Heart right ventricle (tissue), 16 donors: Measurements from ENCODE around the gene VPS13D. TPM values are rescaled to one million over a fixed set of nuclear protein-coding genes. Genes with fewer than 3 reads are reported as not detected.
A peak's percentile ranks its signal among the peaks of the same experiment; 100 is the strongest.
"Not testable (repeated sequence)": the region's sequence is repeated elsewhere in the genome, so short reads cannot be mapped to it uniquely, and the experiment has no call there.

ENCODE experiments used
- ATAC-seq, 8 donors: fragments of 200-7000 bp; cut with Tn5 transposase; one replicate each; pipeline ENCODE4 v1.9.1; 2020; ENCODE audit warnings: mild to moderate bottlenecking in 8 of 8, moderate library complexity in 8 of 8, moderate number of reproducible peaks in 1 of 8
- DNase-seq, 2 donors: peaks; one replicate each; pipeline ENCODE4 v3.0.0-alpha.2; 2020
- H3K27ac ChIP-seq, 10 donors: fragments of 200-600 bp; sonication (generic) in 2 of 10; one replicate each; pipeline versions ENCODE4 v1.5.0 to v1.8.0; 2020 to 2022; ENCODE audit warnings: mild to moderate bottlenecking in 3 of 10
- H3K27me3 ChIP-seq, 7 donors: fragments of 200-600 bp; one replicate each; pipeline ENCODE4 v1.8.0; 2021 to 2022; ENCODE audit warnings: mild to moderate bottlenecking in 2 of 7
- H3K36me3 ChIP-seq, 9 donors: fragments of 200-600 bp; sonication (generic) in 1 of 9; one replicate each; pipeline versions ENCODE4 v1.5.0 to v1.8.0; 2020 to 2022; ENCODE audit warnings: mild to moderate bottlenecking in 2 of 9
- H3K4me1 ChIP-seq, 9 donors: fragments of 200-600 bp; sonication (generic) in 1 of 9; one replicate each; pipeline versions ENCODE4 v1.5.0 to v1.8.0; 2020 to 2022; ENCODE audit warnings: mild to moderate bottlenecking in 4 of 9
- H3K4me3 ChIP-seq, 10 donors: fragments of 200-600 bp; sonication (generic) in 2 of 10; one replicate each; pipeline versions ENCODE4 v1.5.0 to v1.8.0; 2020 to 2022; ENCODE audit warnings: mild to moderate bottlenecking in 7 of 10, moderate library complexity in 2 of 10
- H3K9me3 ChIP-seq, 11 donors: fragments of 200-600 bp in 10 of 11; sonication (generic) in 2 of 11; one replicate each; pipeline versions ENCODE4 v1.5.0 to v1.8.0; 2013 to 2022; ENCODE audit warnings: mild to moderate bottlenecking in 2 of 11, control low read depth in 1 of 11, moderate library complexity in 1 of 11
- CTCF ChIP-seq, 9 donors: fragments of 200-600 bp; sonication (generic) in 2 of 9; IDR thresholded peaks; one replicate each; pipeline versions ENCODE4 v1.5.0 to v1.8.0; 2021 to 2022; ENCODE audit warnings: antibody characterized with exemption in 9 of 9, mild to moderate bottlenecking in 5 of 9, moderate library complexity in 1 of 9
- WGBS, 2 donors: extraction: QIAGEN DNeasy Blood & Tissue Kit; methylation state at CpG; one replicate each; pipeline ENCODE4 v1.1.7; 2013; ENCODE audit warnings: inconsistent platforms in 1 of 2; 5-methylcytosine and 5-hydroxymethylcytosine counted together
- intact Hi-C, 10 donors: fragments of 100-400 bp; cut with DNase I; formaldehyde crosslinking; loops; one replicate each; pipeline versions ENCODE4 v1.11.1 to v1.14.2; 2022
- polyA plus RNA-seq, 2 donors: library from polyadenylated mRNA; stranded (reverse); fragments of 200-250 nt; gene quantifications; one replicate each; pipeline ENCODE4 v1.2.3, GENCODE V29; 2013
- total RNA-seq, 10 donors: library from RNA; stranded (reverse); fragmentation: NEBNext Ultra II Directional in 3 of 10; extraction: Animal tissue kit (Norgen Biotek cat#: 25700) in 3 of 10; gene quantifications; one replicate each; pipeline versions ENCODE4 v1.2.1 to v1.2.4, GENCODE V29; 2021 to 2023
- donor health status: Arrhythmogenic right ventricular cardiomyopathy.
- donor health status: ischemic (EF 13 %, LVEDD 7.1; RV severe dilation, severe dysfunction).
- donor health status: healthy with polysubstance abuse.
- donor health status: DM: no; HTN: yes; CAD: no.
- donor health status: DM: no; HTN: no; CAD: no.
- donor health status: ischemic (EF 25% LVEDD 6.9; RV normal size, moderate dysfunction).
- donor health status: ischemic (EF 25% LVEDD 5.7; RV mildly dilated, moderate dysfunction).
- donor health status: healthy.
- donor health status: DM: yes; HTN: yes; CAD: no.
- donor health status: Ischemic cardiomyopathy.
- donor health status: ischemic (EF 35%, LVEDD 5.7; RV mildly dilated, moderate dysfunction).
- donor health status: nonischemic (EF 11% LVEDD 7.7; RV severe dilation, severe dysfunction).
- donor health status: DM: yes; HTN: yes; CAD: no.
- donor health status: PGD.
- donor health status: ischemic (EF 29% LVEDD 5.4; RV normal size, mild dysfunction).
- donor health status: nonischemic (EF 23%, LVEDD 6.1; RV moderate dilation, normal function).

VPS13D gene
- total and polyA plus RNA-seq, 12 donors, result 36.9 to 161 (median 83.3) TPM

DNA sequence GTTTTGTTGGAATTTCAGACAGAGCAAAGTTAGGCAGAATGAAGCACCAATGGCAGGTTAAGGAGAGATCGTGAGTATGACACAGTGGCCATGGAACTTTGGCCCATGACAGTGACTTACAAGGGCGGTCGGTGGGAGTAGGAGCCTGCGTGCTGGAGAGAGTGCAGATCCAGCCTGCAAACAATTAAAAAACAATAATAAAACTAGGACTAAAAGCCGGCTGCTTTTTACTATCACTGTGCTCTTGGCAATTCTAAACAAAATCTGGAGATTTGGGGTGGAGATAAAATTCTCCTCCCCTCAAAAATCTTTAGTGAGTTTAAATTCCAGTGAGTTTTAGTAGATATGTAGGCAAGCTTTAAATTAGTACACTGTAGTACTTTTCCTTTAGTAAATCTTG is 291.3 kb downstream of the VPS13D start:
- TF ChIP-seq CTCF (IDR thresholded peaks at IDR 0.05), result no peak
- no peak for DNase-seq

DNA sequence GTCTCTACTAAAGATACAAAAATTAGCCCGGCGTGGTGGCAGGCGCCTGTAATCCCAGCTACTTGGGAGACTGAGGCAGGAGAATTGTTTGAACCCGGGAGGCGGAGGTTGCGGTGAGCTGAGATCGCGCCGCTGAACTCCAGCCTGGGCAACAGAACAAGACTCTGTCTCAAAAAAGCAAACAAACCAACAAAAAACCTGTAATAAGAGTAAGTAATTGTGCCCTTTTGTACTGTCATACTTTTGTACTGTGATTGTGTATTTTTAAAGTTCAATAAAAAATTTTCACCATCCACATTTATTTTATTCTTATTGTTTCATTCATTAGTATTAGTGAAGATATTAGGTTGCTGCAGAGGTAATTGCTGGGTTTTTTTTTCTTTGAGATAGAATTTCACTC is 292.9 kb downstream of the VPS13D start:
- DNase-seq, H3K9me3 ChIP-seq, intact Hi-C loops, ATAC-seq, H3K4me3 ChIP-seq, H3K27ac ChIP-seq, H3K27me3 ChIP-seq, H3K36me3 ChIP-seq: not testable (repeated sequence)
- 97% methylated on average over 9 of the region's 9 CpGs for WGBS, 2 donors
- peaks cover 6 to 21% (median 16%) of the 10 kb centered on the region in 9 donors for H3K4me1 ChIP-seq

More for the DNA sequence above, 291.3 kb downstream of the VPS13D start:
- 85 to 88% methylated on average over 5 of the region's 5 CpGs for WGBS, 2 donors
- H3K4me3 ChIP-seq, result no peak overlapping the region
- H3K27me3 ChIP-seq, result no peaks in the 10 kb centered on the region
- H3K4me1 ChIP-seq, result peaks cover 6 to 21% (median 16%) of the 10 kb centered on the region in 9 donors
- no peak for ATAC-seq
- no peaks in the 10 kb centered on the region for H3K9me3 ChIP-seq
- no peak overlapping the region for H3K27ac ChIP-seq
- no peaks in the 10 kb centered on the region for H3K36me3 ChIP-seq
- intact Hi-C loops, result no loop called here

DNA sequence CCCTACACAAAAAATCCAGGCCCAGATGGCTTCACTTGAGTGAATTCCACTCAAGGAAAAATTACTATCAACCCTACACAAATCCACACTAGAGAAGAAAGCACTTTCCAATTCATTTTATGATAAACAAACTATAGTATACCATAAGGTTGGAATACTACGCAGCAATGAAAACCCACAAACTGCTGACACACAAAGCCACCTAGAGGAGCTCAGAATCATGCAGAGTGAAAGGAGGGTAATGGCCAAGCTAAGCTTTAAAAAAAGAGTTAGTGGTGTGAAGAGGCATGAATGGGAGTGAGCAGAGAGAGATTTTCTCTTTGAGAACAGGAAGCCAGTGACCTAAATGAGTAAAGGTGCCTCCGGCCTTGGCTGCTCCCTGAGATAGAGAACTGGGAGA is 294.4 kb downstream of the VPS13D start:
- Histone ChIP-seq H3K4me1 (peaks cover under 1 to 23% (median 10%) of the 10 kb centered on the region in 9 donors), H3K9me3 (no peaks in the 10 kb centered on the region), H3K27ac (no peak overlapping the region), H3K4me3 (no peak overlapping the region), H3K27me3 (no peaks in the 10 kb centered on the region), H3K36me3 (no peaks in the 10 kb centered on the region)
- no peak for DNase-seq
- intact Hi-C loops, result no loop called here
- ATAC-seq, result no peak
- 99 to 100% methylated on average over 2 of the region's 2 CpGs for WGBS, 2 donors
- TF ChIP-seq CTCF (IDR thresholded peaks at IDR 0.05), result no peak

GRCh38 chr1:12525311-12526181 is 295.7 kb downstream of the VPS13D start:
- Histone ChIP-seq H3K4me1 (peaks cover 0 to 27% (median 11%) of the 10 kb centered on the region in 9 donors), H3K27ac (peak overlapping the region in 1 of 10 donors; percentile 26), H3K36me3 (no peaks in the 10 kb centered on the region), H3K27me3 (no peaks in the 10 kb centered on the region), H3K4me3 (no peak overlapping the region), H3K9me3 (no peaks in the 10 kb centered on the region)
- peak in 3 of 8 donors; percentile 31 to 84 (median 61) for ATAC-seq
- no peak for DNase-seq
- WGBS, 2 donors, result 84 to 86% methylated on average over 13 of the region's 13 CpGs
- TF ChIP-seq CTCF (IDR thresholded peaks at IDR 0.05), result no peak
- intact Hi-C loops, result no loop called here

- Histone ChIP-seq H3K36me3 (no peaks in the 10 kb centered on the region), H3K9me3 (no peaks in the 10 kb centered on the region), H3K4me3 (no peak overlapping the region), H3K27ac (no peak overlapping the region), H3K4me1 (peaks cover 0 to 27% (median 11%) of the 10 kb centered on the region in 9 donors), H3K27me3 (no peaks in the 10 kb centered on the region)
- intact Hi-C loops, result no loop called here
- TF ChIP-seq CTCF (IDR thresholded peaks at IDR 0.05), result no peak
- DNase-seq, result no peak
- WGBS, 2 donors, result 97 to 98% methylated on average over 16 of the region's 16 CpGs
- ATAC-seq, result peak in 1 of 8 donors; percentile 16
Measured at GRCh38 chr1:12527564-12527963, 297.7 kb downstream of the VPS13D start.
